GM12878 (cell line): ENCODE data around the gene HEPHL1. TPM values are rescaled to one million over a fixed set of nuclear protein-coding genes. Genes with fewer than 3 reads are reported as not detected.
"Not testable (repeated sequence)": the region's sequence is repeated elsewhere in the genome, so short reads cannot be mapped to it uniquely, and the experiment has no call there.

Source experiments
- ATAC-seq: fragments of 200-7000 bp; cut with Tn5 transposase; 3 replicates; pipeline ENCODE4 v1.9.1; 2020; ENCODE audit warnings: mild to moderate bottlenecking, moderate library complexity
- BruUV-seq: library from RNA; stranded (reverse); fragments of 400-500 nt; replicated peaks from 2 replicates; lab custom pipeline; 2021; lab: Mats Ljungman, UMichigan
- CTCF ChIA-PET: fragments of 300-600 bp; sonication (Branson Sonifier 250); formaldehyde crosslinking; extraction: SDS; loops from one replicate; lab custom pipeline; 2021; ENCODE audit warnings: inconsistent platforms; lab: Yijun Ruan, JAX
- POLR2A ChIA-PET: fragments of 350-600 bp; formaldehyde crosslinking; extraction: SDS; loops from one replicate; lab custom pipeline; 2021; ENCODE audit warnings: inconsistent platforms; lab: Charles Lee
- RAD21 ChIA-PET: fragments of 300-600 bp; sonication (Branson Sonifier 250); formaldehyde crosslinking; loops from one replicate; lab custom pipeline; 2023; ENCODE audit warnings: antibody characterized with exemption; ENCODE audit not compliant: unreplicated experiment; lab: Charles Lee
- SMC1A ChIA-PET: fragments of 300-600 bp; sonication (Branson Sonifier 250); formaldehyde crosslinking; loops from one replicate; lab custom pipeline; 2023; ENCODE audit not compliant: unreplicated experiment, uncharacterized antibody; lab: Charles Lee
- DNase-seq: peaks from one replicate; pipeline ENCODE4 v3.0.0-alpha.2; 2011; ENCODE audit warnings: low read depth, low spot score
- FAIRE-seq: peaks from 3 replicates; lab custom pipeline; 2011; peaks lifted over from hg19 to GRCh38; lab: Jason Lieb, UNC
- H2AFZ ChIP-seq: 2 replicates; pipeline ENCODE4 v1.6.0; 2011; ENCODE audit warnings: low read depth, low read length, control low read depth; ENCODE audit not compliant: control insufficient read depth
- H3K27ac ChIP-seq: 2 replicates; pipeline ENCODE4 v1.5.1; 2011; ENCODE audit warnings: control low read depth; ENCODE audit not compliant: control insufficient read depth, insufficient read depth
- H3K27me3 ChIP-seq, 2 experiments: replicated peaks in 1 of 2; 2 replicates each; pipeline versions ENCODE4 v1.6.0 to v1.6.1; 2011; ENCODE audit warnings: low read length in 1 of 2; ENCODE audit not compliant: control insufficient read depth in 2 of 2, insufficient read depth in 2 of 2
- H3K36me3 ChIP-seq, 2 experiments: 2 replicates each; pipeline ENCODE4 v1.5.1; 2011; ENCODE audit warnings: low read length in 1 of 2; ENCODE audit not compliant: control insufficient read depth in 2 of 2, insufficient read depth in 2 of 2
- H3K4me1 ChIP-seq: 2 replicates; pipeline ENCODE4 v1.6.1; 2011; ENCODE audit warnings: mild to moderate bottlenecking, low read length, moderate library complexity, mixed read lengths; ENCODE audit not compliant: control insufficient read depth, insufficient read depth
- H3K4me2 ChIP-seq: 2 replicates; pipeline ENCODE4 v1.6.0; 2011; ENCODE audit warnings: control low read depth; ENCODE audit not compliant: control insufficient read depth, insufficient read depth
- H3K4me3 ChIP-seq: fragments of 200-600 bp; sonication (generic); 2 replicates; pipeline ENCODE4 v1.5.1; 2016
- H3K79me2 ChIP-seq: 2 replicates; pipeline ENCODE4 v1.6.0; 2011; ENCODE audit warnings: low read length; ENCODE audit not compliant: control insufficient read depth, insufficient read depth
- H3K9ac ChIP-seq: 2 replicates; pipeline ENCODE4 v1.8.0; 2011; ENCODE audit warnings: low read length, control low read depth, mixed read lengths; ENCODE audit not compliant: control insufficient read depth, insufficient read depth
- H3K9me3 ChIP-seq: replicated peaks from 3 replicates; pipeline ENCODE4 v1.5.1; 2011; ENCODE audit warnings: mild to moderate bottlenecking, low read length; ENCODE audit not compliant: control insufficient read depth, insufficient read depth
- H4K20me1 ChIP-seq: 2 replicates; pipeline ENCODE4 v1.6.0; 2011; ENCODE audit not compliant: control insufficient read depth, insufficient read depth
- ASH2L ChIP-seq: fragments of 300-600, 200-600 bp; sonication (generic); IDR thresholded peaks from 2 replicates; pipeline ENCODE4 v1.6.1; 2017; ENCODE audit warnings: low read depth, mild to moderate bottlenecking, borderline replicate concordance
- BCL11A ChIP-seq: IDR thresholded peaks from 2 replicates; pipeline ENCODE4 v1.6.1; 2011; ENCODE audit warnings: low read depth, low read length
- JUND ChIP-seq: IDR thresholded peaks from 2 replicates; pipeline ENCODE4 v1.6.1; 2012; ENCODE audit warnings: low read depth, mild to moderate bottlenecking, low read length, improper control_type of control experiment, moderate library complexity
- MTA3 ChIP-seq: IDR thresholded peaks from 2 replicates; pipeline ENCODE4 v1.6.1; 2012; ENCODE audit warnings: low read length, inconsistent platforms, borderline replicate concordance
- NRF1 ChIP-seq: conservative IDR thresholded peaks from 2 replicates; pipeline ENCODE4 v1.6.1; 2011; ENCODE audit warnings: mild to moderate bottlenecking, low read depth, low read length, improper control_type of control experiment
- TCF7 ChIP-seq: IDR thresholded peaks from 2 replicates; pipeline ENCODE4 v1.6.1; 2014; ENCODE audit warnings: antibody characterized with exemption, borderline replicate concordance
- ZBTB11 ChIP-seq: fragments of 450-650 bp; formaldehyde crosslinking; IDR thresholded peaks from 2 replicates; pipeline ENCODE4 v1.5.0; 2022; ENCODE audit warnings: mild to moderate bottlenecking, missing genetic modification characterization
- WGBS: methylation state at CpG from one replicate; pipeline ENCODE4 v1.1.6; 2016; ENCODE audit warnings: low lambda C conversion rate; ENCODE audit not compliant: insufficient replicate concordance, insufficient coverage; ENCODE audit errors: missing lambda C conversion rate; 5-methylcytosine and 5-hydroxymethylcytosine counted together
- in situ Hi-C: fragments of 300-500 bp; cut with MboI; formaldehyde crosslinking; loops from 9 replicates; pipeline ENCODE4 v1.14.3; 2018; ENCODE audit warnings: mixed read lengths
- intact Hi-C: fragments of 100-400 bp; cut with micrococcal nuclease; formaldehyde crosslinking; loops from one replicate; pipeline ENCODE4 v1.14.2; 2022; ENCODE audit not compliant: unreplicated experiment
- polyA plus RNA-seq, 11 experiments: library from polyadenylated mRNA; depleted of rRNA in 4 of 11; unstranded in 6 of 11; stranded (reverse) in 5 of 11; fragments of >200 nt; fragmentation: Nextera tagmentation in 4 of 11; fragmentation: Illumina TruSeq in 1 of 11; extraction: Ambion mirVana in 4 of 11; extraction: Trizol in 1 of 11; gene quantifications; 1 replicate in 1 of 11; 2 replicates in 10 of 11; pipeline versions ENCODE4 v1.2.1 to v1.2.3, GENCODE V29; 2011 to 2016; ENCODE audit warnings: inconsistent platforms in 2 of 11, missing spikeins in 2 of 11, low read depth in 1 of 11
- total RNA-seq, 4 experiments: library from RNA; depleted of rRNA in 3 of 4; stranded (reverse); fragments of >200 nt in 3 of 4; fragmentation: Illumina TruSeq in 1 of 4; extraction: Trizol in 1 of 4; gene quantifications; 2 replicates each; pipeline versions ENCODE4 v1.2.1 to v1.2.3, GENCODE V29; 2013 to 2021
- TF ChIP-seq, protein P1 (sequence below): IDR thresholded peaks from 2 replicates; pipeline ENCODE4 v1.6.1; 2012; ENCODE audit warnings: mild to moderate bottlenecking, low read depth, low read length
- TF ChIP-seq, protein P2 (sequence below): fragments of 450-650 bp; IDR thresholded peaks from 2 replicates; pipeline ENCODE4 v1.6.1; 2016; ENCODE audit warnings: mild to moderate bottlenecking

HEPHL1 gene
- total and polyA plus RNA-seq, 10 of the 15 experiments (the other 5 are each of a cell fraction or from before 2014, with no cell fraction given) = 0.02 to 0.08 (median 0.05) TPM; not detected in 6

GRCh38 chr11:94117871-94118270, 96.7 kb downstream of the HEPHL1 start:
- Histone ChIP-seq H3K4me1 (no peaks in the 10 kb centered on the region; the same call in 1 of the 2 replicates), H3K27me3 (no peaks in the 10 kb centered on the region), H3K4me3 (no peak overlapping the region), H3K9me3 (no peaks in the 10 kb centered on the region), H3K27ac (no peak overlapping the region), H4K20me1 (no peaks in the 10 kb centered on the region), H3K9ac (no peak overlapping the region), H3K36me3 (no peaks in the 10 kb centered on the region), H2AFZ (no peak overlapping the region), H3K79me2 (no peaks in the 10 kb centered on the region), H3K4me2 (no peak overlapping the region)
- FAIRE-seq (no peak), ATAC-seq (no peak), DNase-seq (no peak)
- ChIA-PET CTCF (no interaction called here), RAD21 (no interaction called here), POLR2A (no interaction called here), SMC1A (no interaction called here)
- TF ChIP-seq NRF1 (no peak), JUND (no peak), ZBTB11 (CRISPR knock-in tag) (no peak), MTA3 (no peak), TCF7 (no peak), ASH2L (no peak), BCL11A (no peak)
- TF ChIP-seq, protein P1, sequence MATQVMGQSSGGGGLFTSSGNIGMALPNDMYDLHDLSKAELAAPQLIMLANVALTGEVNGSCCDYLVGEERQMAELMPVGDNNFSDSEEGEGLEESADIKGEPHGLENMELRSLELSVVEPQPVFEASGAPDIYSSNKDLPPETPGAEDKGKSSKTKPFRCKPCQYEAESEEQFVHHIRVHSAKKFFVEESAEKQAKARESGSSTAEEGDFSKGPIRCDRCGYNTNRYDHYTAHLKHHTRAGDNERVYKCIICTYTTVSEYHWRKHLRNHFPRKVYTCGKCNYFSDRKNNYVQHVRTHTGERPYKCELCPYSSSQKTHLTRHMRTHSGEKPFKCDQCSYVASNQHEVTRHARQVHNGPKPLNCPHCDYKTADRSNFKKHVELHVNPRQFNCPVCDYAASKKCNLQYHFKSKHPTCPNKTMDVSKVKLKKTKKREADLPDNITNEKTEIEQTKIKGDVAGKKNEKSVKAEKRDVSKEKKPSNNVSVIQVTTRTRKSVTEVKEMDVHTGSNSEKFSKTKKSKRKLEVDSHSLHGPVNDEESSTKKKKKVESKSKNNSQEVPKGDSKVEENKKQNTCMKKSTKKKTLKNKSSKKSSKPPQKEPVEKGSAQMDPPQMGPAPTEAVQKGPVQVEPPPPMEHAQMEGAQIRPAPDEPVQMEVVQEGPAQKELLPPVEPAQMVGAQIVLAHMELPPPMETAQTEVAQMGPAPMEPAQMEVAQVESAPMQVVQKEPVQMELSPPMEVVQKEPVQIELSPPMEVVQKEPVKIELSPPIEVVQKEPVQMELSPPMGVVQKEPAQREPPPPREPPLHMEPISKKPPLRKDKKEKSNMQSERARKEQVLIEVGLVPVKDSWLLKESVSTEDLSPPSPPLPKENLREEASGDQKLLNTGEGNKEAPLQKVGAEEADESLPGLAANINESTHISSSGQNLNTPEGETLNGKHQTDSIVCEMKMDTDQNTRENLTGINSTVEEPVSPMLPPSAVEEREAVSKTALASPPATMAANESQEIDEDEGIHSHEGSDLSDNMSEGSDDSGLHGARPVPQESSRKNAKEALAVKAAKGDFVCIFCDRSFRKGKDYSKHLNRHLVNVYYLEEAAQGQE = no peak
- TF ChIP-seq, protein P2, sequence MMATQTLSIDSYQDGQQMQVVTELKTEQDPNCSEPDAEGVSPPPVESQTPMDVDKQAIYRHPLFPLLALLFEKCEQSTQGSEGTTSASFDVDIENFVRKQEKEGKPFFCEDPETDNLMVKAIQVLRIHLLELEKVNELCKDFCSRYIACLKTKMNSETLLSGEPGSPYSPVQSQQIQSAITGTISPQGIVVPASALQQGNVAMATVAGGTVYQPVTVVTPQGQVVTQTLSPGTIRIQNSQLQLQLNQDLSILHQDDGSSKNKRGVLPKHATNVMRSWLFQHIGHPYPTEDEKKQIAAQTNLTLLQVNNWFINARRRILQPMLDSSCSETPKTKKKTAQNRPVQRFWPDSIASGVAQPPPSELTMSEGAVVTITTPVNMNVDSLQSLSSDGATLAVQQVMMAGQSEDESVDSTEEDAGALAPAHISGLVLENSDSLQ = no peak
- BruUV-seq = no TSS peak
- intact Hi-C loops (no loop called here), in situ Hi-C loops (no loop called here)

- H2AFZ ChIP-seq, H3K4me3 ChIP-seq, H3K79me2 ChIP-seq, H4K20me1 ChIP-seq, FAIRE-seq, CTCF ChIA-PET, intact Hi-C loops, H3K27me3 ChIP-seq, H3K4me1 ChIP-seq, RAD21 ChIA-PET, BruUV-seq, H3K4me2 ChIP-seq, H3K9me3 ChIP-seq, SMC1A ChIA-PET, ATAC-seq, H3K36me3 ChIP-seq, POLR2A ChIA-PET, DNase-seq, H3K27ac ChIP-seq, in situ Hi-C loops, H3K9ac ChIP-seq: not testable (repeated sequence)
- WGBS = 67% methylated on average over 6 of the region's 6 CpGs
Observed at GRCh38 chr11:94119676-94120075, 98.5 kb downstream of the HEPHL1 start.
